Measurements from ENCODE around the gene SYNGR3. TPM values are rescaled to one million over a fixed set of nuclear protein-coding genes. Genes with fewer than 3 reads are reported as not detected.
A peak's percentile ranks its signal among the peaks of the same experiment; 100 is the strongest.

The SYNGR3 gene
- total and polyA plus RNA-seq, 10 donors: 0.85 to 11.4 (median 2.8) TPM

- H3K9me3 ChIP-seq: no peaks in the 10 kb centered on the region
- peaks cover 0 to 24% (median 16%) of the 10 kb centered on the region in 6 donors for H3K36me3 ChIP-seq
- TF ChIP-seq POLR2AphosphoS5 (IDR thresholded peaks at IDR 0.05) (no peak), CTCF (IDR thresholded peaks at IDR 0.05 in 8 of 11, conservative IDR thresholded peaks at IDR 0.05 in 3 of 11) (no peak), POLR2A (IDR thresholded peaks at IDR 0.05) (no peak)
- no peak for DNase-seq
- H3K27me3 ChIP-seq (replicated peaks in 1 of 7): peaks cover 3 to 58% (median 29%) of the 10 kb centered on the region in 7 donors
- WGBS, 5 donors: 14 to 44% (median 15%) methylated on average over 19 to 58 of the region's 58 CpGs
- peak overlapping the region; percentile 76 to 94 (median 88) for H3K4me3 ChIP-seq
- intact Hi-C loops (cut with DNase I; ENCODE audit: low total_unique reads): no loop called here
- H3K4me1 ChIP-seq: peaks cover 16 to 51% (median 32%) of the 10 kb centered on the region in 6 donors
- H3K27ac ChIP-seq: peak overlapping the region; percentile 55 to 87 (median 82)
These were observed 5.2 kb upstream of the SYNGR3 start for GRCh38 chr16:1984347-1985225.

GRCh38 chr16:1985466-1986150, 4.2 kb upstream of the SYNGR3 start:
- H3K4me3 ChIP-seq: peak overlapping the region in 1 of 8 donors; percentile 94

GRCh38 chr16:1987198-1987597, 2.6 kb upstream of the SYNGR3 start:
- peaks cover 0 to 23% (median 15%) of the 10 kb centered on the region in 6 donors for H3K36me3 ChIP-seq
- peaks cover 0 to 55% (median 23%) of the 10 kb centered on the region in 7 donors for H3K27me3 ChIP-seq (replicated peaks in 1 of 7)
- no peaks in the 10 kb centered on the region for H3K9me3 ChIP-seq
- H3K4me1 ChIP-seq: peaks cover 26 to 65% (median 50%) of the 10 kb centered on the region in 6 donors
- H3K27ac ChIP-seq: no peak overlapping the region
- H3K4me3 ChIP-seq: no peak overlapping the region
- DNase-seq: no peak
- intact Hi-C loops (cut with DNase I; ENCODE audit: low total_unique reads): no loop called here
- WGBS, 5 donors: 84 to 94% (median 90%) methylated on average over 6 to 10 of the region's 10 CpGs
- no peak for TF ChIP-seq CTCF (IDR thresholded peaks at IDR 0.05 in 8 of 11, conservative IDR thresholded peaks at IDR 0.05 in 3 of 11)
- peak in 1 of 3 donors; percentile 18 for TF ChIP-seq POLR2AphosphoS5 (IDR thresholded peaks at IDR 0.05)

More at GRCh38 chr16:1985466-1986150, 4.2 kb upstream of the SYNGR3 start:
- TF ChIP-seq POLR2AphosphoS5 (IDR thresholded peaks at IDR 0.05): no peak
- TF ChIP-seq CTCF (IDR thresholded peaks at IDR 0.05 in 8 of 11, conservative IDR thresholded peaks at IDR 0.05 in 3 of 11): no peak
- no peak for DNase-seq
- Histone ChIP-seq H3K27me3 (replicated peaks in 1 of 7) (peaks cover 0 to 58% (median 25%) of the 10 kb centered on the region in 7 donors), H3K27ac (no peak overlapping the region), H3K9me3 (no peaks in the 10 kb centered on the region), H3K4me1 (peaks cover 19 to 50% (median 35%) of the 10 kb centered on the region in 6 donors), H3K36me3 (peaks cover 0 to 23% (median 15%) of the 10 kb centered on the region in 6 donors)
- intact Hi-C loops (cut with DNase I; ENCODE audit: low total_unique reads): no loop called here
- WGBS, 5 donors: 95 to 97% (median 96%) methylated on average over 11 to 14 of the region's 14 CpGs

DNA sequence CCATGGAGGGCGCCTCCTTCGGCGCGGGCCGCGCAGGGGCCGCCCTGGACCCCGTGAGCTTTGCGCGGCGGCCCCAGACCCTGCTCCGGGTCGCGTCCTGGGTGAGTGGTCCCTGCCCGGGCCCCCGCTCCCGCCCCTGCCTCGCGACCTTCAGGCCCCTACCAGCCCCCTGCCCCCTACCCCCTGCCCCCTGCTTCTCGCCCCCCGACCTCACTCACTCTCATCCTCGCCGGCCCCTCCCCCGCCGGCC, 256 bp downstream of the SYNGR3 start:
- peaks cover 0 to 23% (median 15%) of the 10 kb centered on the region in 6 donors for H3K36me3 ChIP-seq
- H3K9me3 ChIP-seq: peaks cover 0 to 5% (median 0%) of the 10 kb centered on the region in 8 donors
- H3K27ac ChIP-seq: peak overlapping the region in 4 of 8 donors; percentile 51 to 93 (median 88)
- no peak for TF ChIP-seq POLR2A (IDR thresholded peaks at IDR 0.05)
- TF ChIP-seq CTCF (IDR thresholded peaks at IDR 0.05 in 8 of 11, conservative IDR thresholded peaks at IDR 0.05 in 3 of 11): no peak
- TF ChIP-seq POLR2AphosphoS5 (IDR thresholded peaks at IDR 0.05): no peak
- peak overlapping the region in 7 of 8 donors; percentile 13 to 72 (median 36) for H3K4me3 ChIP-seq
- DNase-seq: no peak
- peaks cover 0 to 39% (median 23%) of the 10 kb centered on the region in 7 donors for H3K27me3 ChIP-seq (replicated peaks in 1 of 7)
- intact Hi-C loops (cut with DNase I; ENCODE audit: low total_unique reads): no loop called here
- WGBS, 5 donors: 0 to 2% (median 0%) methylated on average over 1 to 24 of the region's 25 CpGs
- H3K4me1 ChIP-seq: peaks cover 16 to 55% (median 38%) of the 10 kb centered on the region in 6 donors

All from spleen (tissue), 11 donors.